ENCODE measurements around the gene SEC61G. TPM values are rescaled to one million over a fixed set of nuclear protein-coding genes. Genes with fewer than 3 reads are reported as not detected.

The SEC61G gene
- polyA plus RNA-seq, 5 donors: 157 to 186 (median 166) TPM

Other genes with a start within 250 kb of the SEC61G start
- under 1 TPM; 0.08 to 0.37 (median 0.15) TPM for gene VSTM2A, start 216.8 kb downstream of the SEC61G start, polyA plus RNA-seq (ENCODE audit: insufficient read depth in 1 of 5, insufficient read length in 5 of 5, low replicate concordance in 1 of 5)

All from right lung (tissue), 5 donors.